ENCODE measurements around the gene SDHAF2. TPM values are rescaled to one million over a fixed set of nuclear protein-coding genes. Genes with fewer than 3 reads are reported as not detected.

SDHAF2 gene
- total and polyA plus RNA-seq, 2 of the 13 experiments (the other 11 are each of a cell fraction or from before 2014, with no cell fraction given) = 44.2 to 70.4 TPM

- TF ChIP-seq REXO4 (CRISPR knock-in tag; IDR thresholded peaks at IDR 0.05; ENCODE audit: borderline replicate concordance) (no peak), MXI1 (IDR thresholded peaks at IDR 0.05; ENCODE audit: borderline replicate concordance, low read depth, low read length) (no peak), CBX2 (IDR thresholded peaks at IDR 0.05; ENCODE audit: low read depth, low read length) (no peak), CBX2 (CRISPR knock-in tag; IDR thresholded peaks at IDR 0.05; ENCODE audit: low read depth) (no peak), ZNF773 (CRISPR knock-in tag; IDR thresholded peaks at IDR 0.05; ENCODE audit: borderline replicate concordance) (no peak), ERF (CRISPR knock-in tag; IDR thresholded peaks at IDR 0.05) (no peak), PHF21A (CRISPR knock-in tag; IDR thresholded peaks at IDR 0.05) (peak; percentile 93), PHF8 (CRISPR knock-in tag; IDR thresholded peaks at IDR 0.05) (no peak), ZNF841 (CRISPR knock-in tag; IDR thresholded peaks at IDR 0.05; ENCODE audit: borderline replicate concordance) (no peak), ZNF747 (CRISPR knock-in tag; IDR thresholded peaks at IDR 0.05; ENCODE audit: borderline replicate concordance) (0 out of 2 replicates have a peak, but pooled peaks have one; percentile 33), ZNF235 (CRISPR knock-in tag; IDR thresholded peaks at IDR 0.05; ENCODE audit: borderline replicate concordance) (no peak), NFRKB (IDR thresholded peaks at IDR 0.05) (no peak), ZNF577 (CRISPR knock-in tag; IDR thresholded peaks at IDR 0.05; ENCODE audit: borderline replicate concordance, low read depth) (no peak), SMAD3 (CRISPR knock-in tag; IDR thresholded peaks at IDR 0.05) (no peak), ZNF766 (CRISPR knock-in tag; IDR thresholded peaks at IDR 0.05; ENCODE audit: borderline replicate concordance) (0 out of 2 replicates have a peak, but pooled peaks have one; percentile 35), ATF3 (CRISPR knock-in tag; IDR thresholded peaks at IDR 0.05) (no peak), RFX3 (CRISPR knock-in tag; IDR thresholded peaks at IDR 0.05) (no peak), ATF6 (CRISPR knock-in tag; conservative IDR thresholded peaks at IDR 0.05) (no peak), MXD4 (CRISPR knock-in tag; IDR thresholded peaks at IDR 0.05) (peak; percentile 71; the same call in 1 of the 2 replicates), MYC (CRISPR knock-in tag; IDR thresholded peaks at IDR 0.05; ENCODE audit: borderline replicate concordance) (peak; percentile 59; the same call in 1 of the 2 replicates), MTA3 (CRISPR knock-in tag; IDR thresholded peaks at IDR 0.05) (no peak), REPIN1 (CRISPR knock-in tag; IDR thresholded peaks at IDR 0.05; ENCODE audit: borderline replicate concordance, low read depth) (peak; percentile 75; the same call in 1 of the 2 replicates), ZNF883 (CRISPR knock-in tag; IDR thresholded peaks at IDR 0.05; ENCODE audit: not compliant biosample characterization) (no peak), HNRNPK (IDR thresholded peaks at IDR 0.05; ENCODE audit: low read depth, low read length, poor library complexity, severe bottlenecking) (no peak), ZNF44 (CRISPR knock-in tag; IDR thresholded peaks at IDR 0.05) (peak; percentile 78; the same call in 1 of the 2 replicates), ZMYM2 (CRISPR knock-in tag; IDR thresholded peaks at IDR 0.05) (no peak), SMYD3 (CRISPR knock-in tag; IDR thresholded peaks at IDR 0.05) (no peak), HMG20A (CRISPR knock-in tag; IDR thresholded peaks at IDR 0.05; ENCODE audit: borderline replicate concordance) (no peak; the same call in 1 of the 2 replicates), ZSCAN5A (CRISPR knock-in tag; IDR thresholded peaks at IDR 0.05; ENCODE audit: borderline replicate concordance) (0 out of 2 replicates have a peak, but pooled peaks have one; percentile 67), RBAK (CRISPR knock-in tag; IDR thresholded peaks at IDR 0.05) (no peak)
Measured at GRCh38 chr11:61488651-61489291, 58.8 kb downstream of the SDHAF2 start (continued).
